Loucy (cell line): Measurements from ENCODE around the gene FERMT3.

Source experiments
- H2AFZ ChIP-seq: fragments of 200-600 bp; sonication (generic); 2 replicates; pipeline ENCODE4 v1.6.0; 2016; ENCODE audit warnings: antibody characterized with exemption, mild to moderate bottlenecking, low read length, moderate library complexity
- H3F3A ChIP-seq: fragments of 200-600 bp; 2 replicates; pipeline ENCODE4 v1.6.0; 2016; ENCODE audit warnings: antibody characterized with exemption, low read depth, mild to moderate bottlenecking
- H3K27me3 ChIP-seq: fragments of 200-600 bp; sonication (generic); 2 replicates; pipeline ENCODE4 v1.6.1; 2014; ENCODE audit warnings: low read length, mild to moderate bottlenecking; ENCODE audit not compliant: insufficient read depth, poor library complexity, severe bottlenecking
- H3K36me3 ChIP-seq: fragments of 200-600 bp; sonication (generic); 2 replicates; pipeline ENCODE4 v1.6.1; 2016; ENCODE audit warnings: low read length; ENCODE audit not compliant: insufficient read depth
- H3K4me1 ChIP-seq: fragments of 200-600 bp; sonication (generic); 2 replicates; pipeline ENCODE4 v1.5.1; 2014; ENCODE audit warnings: low read length, mild to moderate bottlenecking; ENCODE audit not compliant: insufficient read depth, poor library complexity, severe bottlenecking
- H3K4me2 ChIP-seq: fragments of 200-600 bp; sonication (generic); 2 replicates; pipeline ENCODE4 v1.6.0; 2014; ENCODE audit warnings: antibody characterized with exemption, low read length, low read depth, mild to moderate bottlenecking; ENCODE audit not compliant: poor library complexity, severe bottlenecking
- H3K4me3 ChIP-seq: fragments of 200-600 bp; sonication (generic); 2 replicates; pipeline ENCODE4 v1.5.1; 2014; ENCODE audit warnings: low read length, mild to moderate bottlenecking, mixed read lengths; ENCODE audit not compliant: poor library complexity, severe bottlenecking
- H3K79me2 ChIP-seq: fragments of 200-600 bp; sonication (generic); 2 replicates; pipeline ENCODE4 v1.6.1; 2014; ENCODE audit warnings: low read length; ENCODE audit not compliant: insufficient read depth
- H3K9ac ChIP-seq: fragments of 200-600 bp; sonication (generic); 2 replicates; pipeline ENCODE4 v1.6.0; 2014; ENCODE audit warnings: mild to moderate bottlenecking, low read depth, low read length, moderate library complexity; ENCODE audit not compliant: poor library complexity, severe bottlenecking
- H3K9me2 ChIP-seq: fragments of 200-600 bp; sonication (generic); replicated peaks from 2 replicates; pipeline ENCODE4 v1.6.1; 2016; ENCODE audit warnings: low read depth, low read length, mixed read lengths
- H3K9me3 ChIP-seq: fragments of 200-600 bp; sonication (generic); 2 replicates; pipeline ENCODE4 v1.6.1; 2014; ENCODE audit warnings: mild to moderate bottlenecking, antibody characterized with exemption, low read length, low read depth; ENCODE audit not compliant: insufficient read depth
- H4K20me1 ChIP-seq: fragments of 200-600 bp; sonication (generic); 2 replicates; pipeline ENCODE4 v1.6.0; 2014; ENCODE audit warnings: antibody characterized with exemption, low read length, mild to moderate bottlenecking; ENCODE audit not compliant: insufficient read depth, poor library complexity, severe bottlenecking
- CTCF ChIP-seq: fragments of 200-600 bp; sonication (generic); conservative IDR thresholded peaks from 2 replicates; pipeline ENCODE4 v1.5.1; 2014; ENCODE audit warnings: mild to moderate bottlenecking, antibody characterized with exemption, low read length
- EZH2phosphoT487 ChIP-seq: fragments of 200-600 bp; IDR thresholded peaks from 2 replicates; pipeline ENCODE4 v1.6.1; 2018; ENCODE audit warnings: antibody characterized with exemption, mild to moderate bottlenecking, moderate library complexity, borderline replicate concordance

The FERMT3 gene

GRCh38 chr11:64185693-64186491 is 20.6 kb upstream of the FERMT3 start, which contains the start of gene STIP1:
STIP1 (plus strand) TSS chr11:64186171; CDS start chr11:64186262, 91 bp downstream.
- Histone ChIP-seq H3K9me2 (no peaks in the 10 kb centered on the region), H3K27me3 (no peaks in the 10 kb centered on the region), H2AFZ (peak within 1 kb of the TSS; percentile 41; the same call in 1 of the 2 replicates), H3K36me3 (no peaks in the 10 kb centered on the region), H3K4me1 (peaks cover 44% of the 10 kb centered on the region), H3K9ac (peak within 1 kb of the TSS; percentile 82), H3K79me2 (peaks cover 26% of the 10 kb centered on the region), H3K9me3 (no peaks in the 10 kb centered on the region), H3K4me2 (peak within 1 kb of the TSS; percentile 78), H3K4me3 (peak within 1 kb of the TSS; percentile 85), H4K20me1 (peaks cover 25% of the 10 kb centered on the region), H3F3A (no peaks in the 10 kb centered on the region)
- TF ChIP-seq CTCF (0 out of 2 replicates have a peak, but pooled peaks have one; percentile 22), EZH2phosphoT487 (no peak)

GRCh38 chr11:64186492-64187165 is 19.9 kb upstream of the FERMT3 start:
- H3F3A ChIP-seq = no peaks in the 10 kb centered on the region
- H3K4me1 ChIP-seq = peaks cover 44% of the 10 kb centered on the region
- peaks cover 26% of the 10 kb centered on the region for H3K79me2 ChIP-seq
- no peaks in the 10 kb centered on the region for H3K27me3 ChIP-seq
- no peaks in the 10 kb centered on the region for H3K9me3 ChIP-seq
- no peak overlapping the region for H3K4me2 ChIP-seq
- no peaks in the 10 kb centered on the region for H3K9me2 ChIP-seq
- peaks cover 32% of the 10 kb centered on the region for H4K20me1 ChIP-seq
- H3K36me3 ChIP-seq = no peaks in the 10 kb centered on the region
- H3K4me3 ChIP-seq = no peak overlapping the region
- no peak for TF ChIP-seq EZH2phosphoT487
- TF ChIP-seq CTCF = no peak
- no peak overlapping the region for H2AFZ ChIP-seq
- H3K9ac ChIP-seq = no peak overlapping the region

GRCh38 chr11:64192434-64192833 is 14.1 kb upstream of the FERMT3 start:
- no peaks in the 10 kb centered on the region for H3K27me3 ChIP-seq
- H3K9ac ChIP-seq = no peak overlapping the region
- TF ChIP-seq EZH2phosphoT487 (no peak), CTCF (no peak)
- no peaks in the 10 kb centered on the region for H3K9me2 ChIP-seq
- peaks cover 41% of the 10 kb centered on the region for H4K20me1 ChIP-seq
- no peak overlapping the region for H3K4me3 ChIP-seq
- no peak overlapping the region for H3K4me2 ChIP-seq
- H3K9me3 ChIP-seq = no peaks in the 10 kb centered on the region
- H3F3A ChIP-seq = no peaks in the 10 kb centered on the region
- peaks cover 53% of the 10 kb centered on the region; the same call in 1 of the 2 replicates for H3K36me3 ChIP-seq
- no peak overlapping the region for H2AFZ ChIP-seq
- H3K79me2 ChIP-seq = peaks cover 9% of the 10 kb centered on the region
- H3K4me1 ChIP-seq = peaks cover 25% of the 10 kb centered on the region
